Central memory CD4-positive, alpha-beta T cell (primary cell): Measurements from ENCODE around the gene ITGB2.
"Not testable (repeated sequence)": the region's sequence is repeated elsewhere in the genome, so short reads cannot be mapped to it uniquely, and the experiment has no call there.

ENCODE experiments used
- DNase-seq: peaks from one replicate; pipeline ENCODE4 v3.0.0; 2022

The ITGB2 gene

GRCh38 chr21:44925378-44925755, 4.7 kb upstream of the ITGB2 start:
- no peak for DNase-seq

- DNase-seq, result no peak
Observed at GRCh38 chr21:44924606-44925377, 4.1 kb upstream of the ITGB2 start.

- DNase-seq, result no peak
Observed at GRCh38 chr21:44923480-44924084, 2.9 kb upstream of the ITGB2 start.

- no peak for DNase-seq
Observed at GRCh38 chr21:44921928-44922327, 1.2 kb upstream of the ITGB2 start.

GRCh38 chr21:44919913-44920693, 596 bp downstream of the ITGB2 start:
- DNase-seq, result no peak

- DNase-seq, result no peak
Observed at GRCh38 chr21:44919111-44919912, 1.4 kb downstream of the ITGB2 start.

GRCh38 chr21:44918581-44919033, 2.1 kb downstream of the ITGB2 start:
- DNase-seq, result no peak

- no peak for DNase-seq
Observed at GRCh38 chr21:44918107-44918470, 2.6 kb downstream of the ITGB2 start.

- DNase-seq, result no peak
Observed at GRCh38 chr21:44917446-44918106, 3.1 kb downstream of the ITGB2 start.

GRCh38 chr21:44916965-44917364, 3.7 kb downstream of the ITGB2 start:
- DNase-seq, result no peak

GRCh38 chr21:44914176-44914874, 6.4 kb downstream of the ITGB2 start:
- DNase-seq, result peak; percentile 65

- no peak for DNase-seq
Observed at GRCh38 chr21:44913425-44914175, 7.1 kb downstream of the ITGB2 start.

- DNase-seq, result not testable (repeated sequence)
Observed at GRCh38 chr21:44912506-44913412, 7.9 kb downstream of the ITGB2 start.

GRCh38 chr21:44912158-44912473, 8.6 kb downstream of the ITGB2 start:
- DNase-seq, result no peak

- DNase-seq, result peak; percentile 74
Observed at GRCh38 chr21:44911384-44912157, 9.1 kb downstream of the ITGB2 start.

GRCh38 chr21:44911068-44911383, 9.7 kb downstream of the ITGB2 start:
- DNase-seq, result no peak

GRCh38 chr21:44910229-44911067, 10.3 kb downstream of the ITGB2 start:
- DNase-seq, result no peak

GRCh38 chr21:44909719-44910118, 11.0 kb downstream of the ITGB2 start:
- no peak for DNase-seq
